Activated naive CD4-positive, alpha-beta T cell treated with anti-CD3 and anti-CD28 coated beads for 36 hours (primary cell): ENCODE results near the gene THEMIS. TPM values are rescaled to one million over a fixed set of nuclear protein-coding genes. Genes with fewer than 3 reads are reported as not detected.

ENCODE experiments used
- CTCF ChIA-PET: fragments of 350-600 bp; sonication (Branson Sonifier 250); formaldehyde crosslinking; loops from one replicate; lab custom pipeline; 2021; ENCODE audit warnings: antibody characterized with exemption; lab: Charles Lee
- DNase-seq: peaks from one replicate; pipeline ENCODE4 v3.0.0-alpha.2; 2020
- H3K27ac Mint-ChIP-seq: one replicate; pipeline ENCODE4 v1.8.0; 2021; ENCODE audit warnings: mild to moderate bottlenecking, mixed read lengths
- H3K27me3 Mint-ChIP-seq: one replicate; pipeline ENCODE4 v1.8.0; 2021; ENCODE audit warnings: low read depth, mixed read lengths
- H3K36me3 Mint-ChIP-seq: one replicate; pipeline ENCODE4 v1.8.0; 2021; ENCODE audit warnings: low read depth, mixed read lengths
- H3K4me1 Mint-ChIP-seq: one replicate; pipeline ENCODE4 v1.8.0; 2021; ENCODE audit warnings: low read depth, mixed read lengths
- H3K4me3 Mint-ChIP-seq: one replicate; pipeline ENCODE4 v1.8.0; 2021; ENCODE audit warnings: mild to moderate bottlenecking, moderate library complexity, mixed read lengths
- H3K9me3 Mint-ChIP-seq: one replicate; pipeline ENCODE4 v1.8.0; 2021; ENCODE audit warnings: mixed read lengths
- intact Hi-C: fragments of 100-400 bp; cut with micrococcal nuclease; formaldehyde crosslinking; loops from one replicate; pipeline ENCODE4 v1.15.1; 2023
- total RNA-seq, 2 experiments: library from RNA; stranded (reverse); gene quantifications; one replicate each; pipeline ENCODE4 v1.2.3, GENCODE V29; 2021

The THEMIS gene
- total RNA-seq, 2 experiments from 2014 or later = 7.0 to 7.4 TPM

GRCh38 chr6:127765949-127766348 lies 134.9 kb downstream of the THEMIS start:
- CTCF ChIA-PET = interaction anchor here (1.8 kb wide), 1 partner anchor 8 kb away, joined by 7 read pairs; no protein-coding TSS in a partner anchor
- Mint-ChIP-seq H3K36me3 (peaks cover 11% of the 10 kb centered on the region), H3K27ac (no peak overlapping the region), H3K27me3 (no peaks in the 10 kb centered on the region), H3K9me3 (peaks cover 11% of the 10 kb centered on the region), H3K4me1 (peaks cover 72% of the 10 kb centered on the region), H3K4me3 (no peak overlapping the region)
- DNase-seq = no peak
- intact Hi-C loops = loop anchor here (10.0 kb wide), 1 partner anchor 1679 kb away; no protein-coding TSS in a partner anchor

GRCh38 chr6:127762284-127762683 lies 138.6 kb downstream of the THEMIS start:
- Mint-ChIP-seq H3K27me3 (no peaks in the 10 kb centered on the region), H3K4me1 (peaks cover 58% of the 10 kb centered on the region), H3K27ac (peak overlapping the region; percentile 12), H3K36me3 (peaks cover 2% of the 10 kb centered on the region), H3K4me3 (no peak overlapping the region), H3K9me3 (peaks cover 2% of the 10 kb centered on the region)
- CTCF ChIA-PET = no interaction called here
- DNase-seq = peak; percentile 58
- intact Hi-C loops = loop anchor here (1.0 to 10.0 kb wide), 4 partner anchors 9 to 1683 kb away; partner anchors contain the start of gene MTCL3

GRCh38 chr6:127761084-127761483 lies 139.8 kb downstream of the THEMIS start:
- no peak overlapping the region for H3K4me3 Mint-ChIP-seq
- no peak overlapping the region for H3K27ac Mint-ChIP-seq
- intact Hi-C loops = loop anchor here (1.0 to 10.0 kb wide), 4 partner anchors 9 to 1684 kb away; partner anchors contain the start of gene MTCL3
- peaks cover 4% of the 10 kb centered on the region for H3K9me3 Mint-ChIP-seq
- H3K36me3 Mint-ChIP-seq = peaks cover 4% of the 10 kb centered on the region
- CTCF ChIA-PET = no interaction called here
- H3K27me3 Mint-ChIP-seq = no peaks in the 10 kb centered on the region
- DNase-seq = no peak
- peaks cover 57% of the 10 kb centered on the region for H3K4me1 Mint-ChIP-seq

DNA sequence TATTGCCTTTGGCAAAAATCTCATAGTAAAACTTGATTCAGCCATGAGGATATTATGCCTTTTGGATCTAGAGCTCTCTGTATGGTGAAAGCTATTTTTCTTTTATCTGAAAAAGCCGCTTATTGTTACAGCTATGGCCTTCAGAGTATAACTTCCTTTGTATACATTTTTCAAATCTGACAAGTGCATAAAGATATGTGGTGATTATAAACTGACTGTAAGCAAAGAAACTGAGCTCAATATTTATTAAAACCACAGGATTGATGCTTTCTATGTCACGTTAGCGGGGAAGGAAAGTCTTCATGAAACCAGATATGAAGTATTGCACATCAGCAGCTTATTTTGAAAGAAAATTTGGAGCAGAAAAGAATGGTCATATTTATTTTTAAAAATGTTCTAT lies 151.8 kb downstream of the THEMIS start:
- H3K4me3 Mint-ChIP-seq = peak overlapping the region; percentile 4
- intact Hi-C loops = no loop called here

GRCh38 chr6:127748290-127748689 lies 152.6 kb downstream of the THEMIS start:
- peak overlapping the region; percentile 62 for H3K4me3 Mint-ChIP-seq
- no peaks in the 10 kb centered on the region for H3K36me3 Mint-ChIP-seq
- DNase-seq = no peak
- H3K4me1 Mint-ChIP-seq = peaks cover 61% of the 10 kb centered on the region
- H3K27me3 Mint-ChIP-seq = no peaks in the 10 kb centered on the region
- H3K9me3 Mint-ChIP-seq = no peaks in the 10 kb centered on the region
- peak overlapping the region; percentile 83 for H3K27ac Mint-ChIP-seq
- intact Hi-C loops = loop anchor here (1.0 kb wide), 2 partner anchors 30 to 36 kb away; no protein-coding TSS in a partner anchor
- CTCF ChIA-PET = no interaction called here

More for the DNA sequence above, 151.8 kb downstream of the THEMIS start:
- Mint-ChIP-seq H3K27me3 (no peaks in the 10 kb centered on the region), H3K9me3 (no peaks in the 10 kb centered on the region), H3K36me3 (no peaks in the 10 kb centered on the region), H3K27ac (no peak overlapping the region), H3K4me1 (peaks cover 60% of the 10 kb centered on the region)
- CTCF ChIA-PET = interaction anchor here (1.1 to 1.3 kb wide), 2 partner anchors 12 to 106 kb away, joined by 3 to 5 read pairs; no protein-coding TSS in a partner anchor
- DNase-seq = no peak

DNA sequence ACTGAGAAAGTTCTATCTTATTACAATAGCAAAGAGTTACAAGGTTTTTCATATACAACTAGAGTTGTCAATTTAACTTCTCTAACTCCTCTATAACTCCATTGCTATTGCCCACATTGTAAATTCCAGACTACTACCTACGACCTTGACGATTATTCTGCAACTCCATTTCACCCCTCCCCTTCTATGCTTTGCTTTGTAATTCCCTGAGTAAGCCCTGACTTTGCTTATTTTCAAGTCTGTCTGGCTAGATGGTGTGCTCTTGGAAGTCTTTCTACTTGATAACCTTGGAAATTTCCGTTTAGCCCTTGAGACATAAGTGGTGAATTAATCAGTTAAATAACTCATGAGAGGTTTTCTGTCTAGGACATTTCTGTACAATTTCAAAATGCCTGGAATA lies 162.4 kb downstream of the THEMIS start:
- H3K9me3 Mint-ChIP-seq = no peaks in the 10 kb centered on the region
- no peak overlapping the region for H3K27ac Mint-ChIP-seq
- H3K36me3 Mint-ChIP-seq = peaks cover 3% of the 10 kb centered on the region
- H3K4me1 Mint-ChIP-seq = peaks cover 50% of the 10 kb centered on the region
- no peak overlapping the region for H3K4me3 Mint-ChIP-seq
- intact Hi-C loops = loop anchor here (5.0 to 10.0 kb wide), 2 partner anchors 374 to 1836 kb away; no protein-coding TSS in a partner anchor
- DNase-seq = no peak
- CTCF ChIA-PET = interaction anchor here (1.1 to 4.3 kb wide), 5 partner anchors 116 to 782 kb away, joined by 3 to 45 read pairs (median 4); partner anchors contain the start of gene PTPRK
- H3K27me3 Mint-ChIP-seq = no peaks in the 10 kb centered on the region

DNA sequence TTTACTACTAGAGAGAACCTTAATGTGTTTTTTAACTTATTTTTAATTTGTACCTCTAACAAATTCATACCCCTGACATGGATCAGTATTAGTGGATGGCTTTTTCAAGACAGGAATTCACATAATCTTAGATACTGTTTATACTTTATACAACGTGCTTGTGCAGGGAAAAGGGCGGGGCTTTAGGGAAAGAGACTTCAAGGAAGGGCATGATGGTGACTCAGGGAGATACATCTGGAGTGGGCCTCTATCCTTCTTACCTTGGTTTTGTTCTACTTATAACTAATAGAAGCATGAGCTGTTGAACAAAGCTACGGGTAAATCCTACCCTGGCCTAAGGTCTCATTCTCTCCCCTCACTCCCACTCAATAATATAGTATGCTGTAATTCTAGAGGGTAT lies 163.1 kb downstream of the THEMIS start:
- peak overlapping the region; percentile 63 for H3K27ac Mint-ChIP-seq
- CTCF ChIA-PET = interaction anchor here (0.6 to 4.3 kb wide), 23 partner anchors 11 to 783 kb away, joined by 3 to 45 read pairs (median 4); partner anchors contain the start of gene PTPRK
- peaks cover 3% of the 10 kb centered on the region for H3K36me3 Mint-ChIP-seq
- intact Hi-C loops = loop anchor here (1.0 to 10.0 kb wide), 11 partner anchors 117 to 1837 kb away; partner anchors contain the start of gene PTPRK
- DNase-seq = no peak
- no peaks in the 10 kb centered on the region for H3K9me3 Mint-ChIP-seq
- peaks cover 51% of the 10 kb centered on the region for H3K4me1 Mint-ChIP-seq
- H3K27me3 Mint-ChIP-seq = no peaks in the 10 kb centered on the region
- no peak overlapping the region for H3K4me3 Mint-ChIP-seq

DNA sequence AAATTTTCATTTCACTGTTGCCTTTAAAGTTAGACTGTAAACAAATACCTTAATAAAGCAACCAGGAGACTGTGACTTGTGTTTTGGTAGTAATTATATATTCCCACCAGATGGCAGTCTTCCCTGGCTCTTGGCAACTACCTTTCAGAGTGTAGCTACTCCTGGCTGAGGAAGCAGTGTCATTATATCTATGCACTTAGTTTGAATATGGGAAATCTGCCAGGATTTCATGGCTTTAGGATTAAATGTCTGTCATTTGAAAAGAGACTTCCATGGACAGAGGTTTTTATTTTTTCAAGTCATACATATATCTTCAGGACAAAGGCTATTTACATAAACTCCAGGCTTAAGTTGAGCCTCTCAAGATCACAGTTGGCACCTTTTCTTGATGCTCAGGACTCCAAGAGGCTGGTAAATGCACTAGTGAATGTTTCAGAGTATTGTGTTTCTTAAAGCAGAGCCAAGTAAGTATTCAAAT lies 163.8 kb downstream of the THEMIS start:
- H3K27me3 Mint-ChIP-seq = no peaks in the 10 kb centered on the region
- peaks cover 3% of the 10 kb centered on the region for H3K36me3 Mint-ChIP-seq
- H3K9me3 Mint-ChIP-seq = no peaks in the 10 kb centered on the region
- H3K4me1 Mint-ChIP-seq = peaks cover 52% of the 10 kb centered on the region
- CTCF ChIA-PET = interaction anchor here (0.6 to 4.3 kb wide), 24 partner anchors 10 to 783 kb away, joined by 3 to 45 read pairs (median 4); partner anchors contain the start of gene PTPRK
- intact Hi-C loops = loop anchor here (1.0 to 10.0 kb wide), 11 partner anchors 117 to 1838 kb away; partner anchors contain the start of gene PTPRK
- DNase-seq = peak; percentile 56
- H3K4me3 Mint-ChIP-seq = no peak overlapping the region
- H3K27ac Mint-ChIP-seq = peak overlapping the region; percentile 63

DNA sequence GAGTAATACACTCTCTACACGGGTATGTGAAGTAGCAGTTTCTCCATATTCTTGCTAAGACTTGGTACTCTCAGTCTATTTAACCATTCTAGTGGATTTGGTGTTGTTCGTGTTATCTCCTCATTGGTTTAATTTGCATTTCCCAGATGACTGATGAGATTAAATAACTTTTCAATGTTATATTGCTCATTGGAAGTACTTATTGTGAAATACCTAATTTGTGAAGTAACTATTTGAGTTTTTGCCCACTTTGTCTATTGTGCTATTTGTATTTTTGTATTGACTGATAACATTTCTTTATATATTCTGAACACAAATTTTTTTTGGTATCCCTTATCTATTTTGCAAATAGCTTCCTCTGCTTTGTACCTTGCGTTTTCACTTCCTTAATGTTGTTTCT lies 167.9 kb downstream of the THEMIS start:
- Mint-ChIP-seq H3K9me3 (no peaks in the 10 kb centered on the region), H3K4me3 (no peak overlapping the region), H3K27me3 (no peaks in the 10 kb centered on the region), H3K4me1 (peaks cover 46% of the 10 kb centered on the region), H3K27ac (no peak overlapping the region), H3K36me3 (peaks cover 1% of the 10 kb centered on the region)
- intact Hi-C loops = loop anchor here (10.0 kb wide), 1 partner anchor 1842 kb away; no protein-coding TSS in a partner anchor
- CTCF ChIA-PET = interaction anchor here (0.7 kb wide), 1 partner anchor 20 kb away, joined by 3 read pairs; no protein-coding TSS in a partner anchor
- DNase-seq = no peak

DNA sequence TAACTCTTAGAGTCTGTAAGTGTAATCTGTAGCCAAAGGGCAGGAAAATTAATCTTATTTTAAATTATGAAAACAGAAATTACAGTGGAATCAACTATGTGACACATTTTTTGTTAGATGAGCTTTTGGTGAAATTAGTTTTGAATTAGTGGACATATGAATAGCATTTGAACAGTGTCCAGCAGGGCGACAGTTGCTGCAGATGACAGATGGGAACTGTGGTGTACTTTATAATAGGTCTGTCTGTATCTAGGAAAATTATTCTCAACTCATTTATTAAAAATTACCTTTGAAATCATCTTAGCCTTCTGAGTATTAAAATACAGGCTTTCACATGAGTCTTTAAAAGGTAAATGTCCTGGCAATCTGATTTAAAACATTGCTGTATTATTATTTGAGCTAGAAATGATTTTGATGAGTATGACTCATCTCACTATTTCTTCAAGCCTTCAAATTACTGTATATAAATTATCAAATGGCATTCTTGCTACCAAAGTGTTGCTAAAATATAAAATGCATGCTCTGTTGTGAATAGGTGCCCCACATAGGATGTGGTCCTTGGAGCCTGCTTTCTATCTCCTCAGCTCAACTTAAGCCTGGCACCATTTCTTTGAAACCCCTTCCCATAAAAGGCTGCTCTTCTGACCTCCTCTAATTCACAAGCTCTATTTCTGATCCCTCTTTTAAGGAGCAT lies 173.5 kb downstream of the THEMIS start:
- peaks cover 6% of the 10 kb centered on the region for H3K36me3 Mint-ChIP-seq

DNA sequence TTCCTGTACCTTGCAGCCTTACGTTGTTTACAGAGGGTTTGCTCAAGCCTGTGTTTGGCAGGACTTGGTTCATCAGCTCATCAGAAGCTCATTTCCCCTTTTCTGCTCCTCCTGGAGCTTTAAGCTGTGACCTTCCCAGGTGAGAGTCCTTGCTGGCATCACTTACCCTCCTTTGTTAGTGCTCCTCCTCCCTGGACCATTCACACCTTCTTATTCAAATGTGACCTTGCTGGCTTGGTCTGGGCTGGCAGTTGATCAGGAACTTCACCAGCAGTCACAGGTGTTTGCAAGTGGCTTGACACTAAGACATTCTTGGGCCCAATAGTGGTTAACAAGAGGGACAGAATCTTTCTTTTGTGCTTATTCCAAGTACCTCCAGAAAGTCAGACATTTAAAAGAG lies 175.0 kb downstream of the THEMIS start:
- peaks cover 6% of the 10 kb centered on the region for H3K36me3 Mint-ChIP-seq
- no peak overlapping the region for H3K27ac Mint-ChIP-seq
- CTCF ChIA-PET = no interaction called here
- H3K4me1 Mint-ChIP-seq = peaks cover 33% of the 10 kb centered on the region
- H3K4me3 Mint-ChIP-seq = no peak overlapping the region
- intact Hi-C loops = no loop called here
- H3K27me3 Mint-ChIP-seq = no peaks in the 10 kb centered on the region
- H3K9me3 Mint-ChIP-seq = no peaks in the 10 kb centered on the region
- no peak for DNase-seq

More for the DNA sequence above, 173.5 kb downstream of the THEMIS start:
- Mint-ChIP-seq H3K27me3 (no peaks in the 10 kb centered on the region), H3K27ac (no peak overlapping the region), H3K9me3 (no peaks in the 10 kb centered on the region), H3K4me3 (no peak overlapping the region), H3K4me1 (peaks cover 38% of the 10 kb centered on the region)
- no peak for DNase-seq
- intact Hi-C loops = no loop called here
- CTCF ChIA-PET = interaction anchor here (1.8 kb wide), 1 partner anchor 10 kb away, joined by 5 read pairs; no protein-coding TSS in a partner anchor

DNA sequence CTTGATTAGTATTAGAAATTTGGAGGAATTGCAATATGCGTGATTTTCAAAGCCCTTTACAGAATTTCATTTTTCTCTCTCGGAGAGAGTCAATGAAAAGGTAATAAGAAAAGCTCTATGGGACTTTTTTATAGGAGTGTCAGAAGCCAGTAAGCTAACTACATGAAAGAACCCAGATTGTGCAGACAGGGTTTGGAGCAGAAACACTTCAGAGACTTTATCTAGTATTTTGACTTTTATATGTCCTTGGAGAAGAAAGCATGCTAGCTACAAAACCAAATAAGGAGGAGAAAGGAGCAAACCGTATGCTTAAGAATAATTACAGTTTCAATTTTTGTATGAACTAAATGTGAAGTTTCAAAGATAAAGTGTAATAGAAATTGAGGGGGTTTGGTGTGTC lies 182.2 kb downstream of the THEMIS start:
- no peaks in the 10 kb centered on the region for H3K27me3 Mint-ChIP-seq
- DNase-seq = no peak
- H3K4me1 Mint-ChIP-seq = peaks cover 14% of the 10 kb centered on the region
- CTCF ChIA-PET = interaction anchor here (0.6 kb wide), 1 partner anchor 23 kb away, joined by 4 read pairs; no protein-coding TSS in a partner anchor
- H3K36me3 Mint-ChIP-seq = peaks cover 19% of the 10 kb centered on the region
- no peak overlapping the region for H3K27ac Mint-ChIP-seq
- intact Hi-C loops = no loop called here
- H3K9me3 Mint-ChIP-seq = no peaks in the 10 kb centered on the region
- no peak overlapping the region for H3K4me3 Mint-ChIP-seq
